SU-DHL-6 (cell line): ENCODE measurements around the gene ACO2.
"Not testable (repeated sequence)": the region's sequence is repeated elsewhere in the genome, so short reads cannot be mapped to it uniquely, and the experiment has no call there.

Experiments
- H2AFZ ChIP-seq: fragments of 200-600 bp; sonication (generic); 2 replicates; pipeline ENCODE4 v1.6.1; 2014; ENCODE audit warnings: low read depth, mild to moderate bottlenecking, moderate library complexity, mixed read lengths, antibody characterized with exemption, low read length; ENCODE audit not compliant: severe bottlenecking
- H3F3A ChIP-seq: fragments of 200-600 bp; shearing (Covaris generic); 2 replicates; pipeline ENCODE4 v1.6.0; 2016; ENCODE audit warnings: antibody characterized with exemption, mild to moderate bottlenecking; ENCODE audit not compliant: insufficient read depth
- H3K27ac ChIP-seq: fragments of 200-600 bp; sonication (generic); 2 replicates; pipeline ENCODE4 v1.5.1; 2016; ENCODE audit warnings: low read depth, mild to moderate bottlenecking, low read length, moderate library complexity, mixed read lengths
- H3K27me3 ChIP-seq: fragments of 200-600 bp; sonication (generic), shearing (Covaris generic); 2 replicates; pipeline ENCODE4 v1.6.0; 2014; ENCODE audit warnings: mild to moderate bottlenecking, low read length
- H3K36me3 ChIP-seq: fragments of 200-600 bp; sonication (generic); 2 replicates; pipeline ENCODE4 v1.6.1; 2014; ENCODE audit warnings: mild to moderate bottlenecking, low read length, mixed read lengths
- H3K4me2 ChIP-seq: fragments of 300-600, 200-600 bp; shearing (Covaris generic), sonication (generic); 2 replicates; pipeline ENCODE4 v1.6.0; 2014; ENCODE audit warnings: low read length, low read depth, mild to moderate bottlenecking; ENCODE audit not compliant: poor library complexity, severe bottlenecking
- H3K4me3 ChIP-seq: fragments of 200-600 bp; sonication (generic); 2 replicates; pipeline ENCODE4 v1.5.1; 2014; ENCODE audit warnings: antibody characterized with exemption, low read length, mild to moderate bottlenecking, mixed read lengths; ENCODE audit not compliant: insufficient read depth, poor library complexity, severe bottlenecking
- H3K79me2 ChIP-seq: fragments of 200-600 bp; sonication (generic); 2 replicates; pipeline ENCODE4 v1.6.1; 2014; ENCODE audit warnings: mild to moderate bottlenecking, low read length, moderate library complexity; ENCODE audit not compliant: insufficient read depth
- H3K9ac ChIP-seq: fragments of 200-600 bp; sonication (generic); 2 replicates; pipeline ENCODE4 v1.7.0; 2014; ENCODE audit warnings: mild to moderate bottlenecking, low read length
- H3K9me2 ChIP-seq: fragments of 200-600 bp; sonication (generic); replicated peaks from 2 replicates; pipeline ENCODE4 v1.6.1; 2014; ENCODE audit warnings: low read length; ENCODE audit not compliant: insufficient read depth
- H3K9me3 ChIP-seq: fragments of 200-600 bp; sonication (generic); 2 replicates; pipeline ENCODE4 v1.6.1; 2014; ENCODE audit warnings: low read length, mixed read lengths; ENCODE audit not compliant: insufficient read depth
- H4K20me1 ChIP-seq: fragments of 200-600 bp; sonication (generic); 2 replicates; pipeline ENCODE4 v1.6.1; 2014; ENCODE audit warnings: low read depth, mild to moderate bottlenecking, antibody characterized with exemption, low read length, moderate library complexity, mixed read lengths
- EZH2phosphoT487 ChIP-seq: fragments of 200-600 bp; sonication (generic), shearing (Covaris generic); conservative IDR thresholded peaks from 2 replicates; pipeline ENCODE4 v1.6.1; 2018; ENCODE audit warnings: mild to moderate bottlenecking, antibody characterized with exemption, low read length, moderate library complexity, mixed read lengths
- TF ChIP-seq, protein P1 (sequence below): fragments of 200-600 bp; sonication (generic); IDR thresholded peaks from one replicate; pipeline ENCODE4 v1.5.1; 2017; ENCODE audit warnings: antibody characterized with exemption, mild to moderate bottlenecking, low read length, moderate library complexity; ENCODE audit not compliant: insufficient read depth, poor library complexity, severe bottlenecking

The ACO2 gene

DNA sequence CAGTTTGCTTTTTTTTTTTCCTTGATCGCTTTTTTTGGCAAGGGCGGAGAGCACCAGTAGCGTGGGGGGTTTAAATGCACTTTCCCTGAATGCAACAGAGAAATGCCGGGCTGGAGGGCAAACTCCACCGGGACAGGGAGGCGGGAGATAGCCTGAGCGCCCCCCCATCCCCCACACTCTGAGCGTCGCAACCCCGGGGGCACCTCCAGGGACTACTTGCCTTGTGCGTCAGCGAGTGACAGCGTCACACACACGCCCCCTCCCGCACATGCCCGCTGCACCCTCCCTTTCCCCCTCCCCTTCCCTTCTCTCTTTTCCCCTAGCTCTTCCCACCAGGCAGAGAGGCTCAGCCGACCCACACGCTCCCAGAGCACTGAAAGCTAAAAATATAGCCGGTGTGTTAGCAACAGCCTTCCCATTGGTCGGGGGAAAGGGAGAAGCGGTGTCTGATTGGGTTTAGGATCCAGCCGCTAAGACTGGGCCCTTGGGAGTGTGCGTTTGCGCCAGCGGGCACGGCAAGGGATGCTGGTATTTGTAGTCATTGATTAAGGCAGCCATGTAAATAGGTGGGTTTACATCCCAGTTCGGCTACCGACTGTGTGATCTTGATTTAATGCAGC is 20.6 kb upstream of the ACO2 start:
- Histone ChIP-seq H3K9me3 (no peaks in the 10 kb centered on the region), H3K27ac (peak overlapping the region; percentile 92), H3K36me3 (no peaks in the 10 kb centered on the region), H3K4me3 (peak overlapping the region; percentile 98), H2AFZ (peak overlapping the region; percentile 38), H3K4me2 (peak overlapping the region; percentile 99), H3K27me3 (no peaks in the 10 kb centered on the region), H3K79me2 (peaks cover 33% of the 10 kb centered on the region), H3K9me2 (no peaks in the 10 kb centered on the region), H3F3A (peaks cover 32% of the 10 kb centered on the region), H4K20me1 (no peaks in the 10 kb centered on the region), H3K9ac (peak overlapping the region; percentile 92)
- no peak for TF ChIP-seq EZH2phosphoT487
- TF ChIP-seq, protein P1, sequence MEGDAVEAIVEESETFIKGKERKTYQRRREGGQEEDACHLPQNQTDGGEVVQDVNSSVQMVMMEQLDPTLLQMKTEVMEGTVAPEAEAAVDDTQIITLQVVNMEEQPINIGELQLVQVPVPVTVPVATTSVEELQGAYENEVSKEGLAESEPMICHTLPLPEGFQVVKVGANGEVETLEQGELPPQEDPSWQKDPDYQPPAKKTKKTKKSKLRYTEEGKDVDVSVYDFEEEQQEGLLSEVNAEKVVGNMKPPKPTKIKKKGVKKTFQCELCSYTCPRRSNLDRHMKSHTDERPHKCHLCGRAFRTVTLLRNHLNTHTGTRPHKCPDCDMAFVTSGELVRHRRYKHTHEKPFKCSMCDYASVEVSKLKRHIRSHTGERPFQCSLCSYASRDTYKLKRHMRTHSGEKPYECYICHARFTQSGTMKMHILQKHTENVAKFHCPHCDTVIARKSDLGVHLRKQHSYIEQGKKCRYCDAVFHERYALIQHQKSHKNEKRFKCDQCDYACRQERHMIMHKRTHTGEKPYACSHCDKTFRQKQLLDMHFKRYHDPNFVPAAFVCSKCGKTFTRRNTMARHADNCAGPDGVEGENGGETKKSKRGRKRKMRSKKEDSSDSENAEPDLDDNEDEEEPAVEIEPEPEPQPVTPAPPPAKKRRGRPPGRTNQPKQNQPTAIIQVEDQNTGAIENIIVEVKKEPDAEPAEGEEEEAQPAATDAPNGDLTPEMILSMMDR, result no peak

GRCh38 chr22:41458161-41458728 is 10.7 kb upstream of the ACO2 start:
- Histone ChIP-seq H4K20me1 (no peaks in the 10 kb centered on the region), H3F3A (peaks cover 4% of the 10 kb centered on the region; the same call in 1 of the 2 replicates), H3K9me3 (no peaks in the 10 kb centered on the region), H3K9ac (no peak overlapping the region), H3K27me3 (no peaks in the 10 kb centered on the region), H3K79me2 (no peaks in the 10 kb centered on the region), H3K4me2 (no peak overlapping the region), H3K9me2 (no peaks in the 10 kb centered on the region), H3K4me3 (no peak overlapping the region), H2AFZ (no peak overlapping the region), H3K27ac (no peak overlapping the region), H3K36me3 (0 out of 2 replicates have a peak, but pooled peaks cover 7% of the 10 kb centered on the region)
- TF ChIP-seq EZH2phosphoT487, result no peak
- TF ChIP-seq, protein P1, result no peak

- H3K9me2 ChIP-seq, result no peaks in the 10 kb centered on the region
- H3K9me3 ChIP-seq, result no peaks in the 10 kb centered on the region
- TF ChIP-seq, protein P1, result no peak
- no peak for TF ChIP-seq EZH2phosphoT487
- H3K79me2 ChIP-seq, result peaks cover 7% of the 10 kb centered on the region; the same call in 1 of the 2 replicates
- H3K9ac ChIP-seq, result no peak overlapping the region
- H3K27ac ChIP-seq, result no peak overlapping the region
- no peak overlapping the region for H2AFZ ChIP-seq
- peaks cover 14% of the 10 kb centered on the region; the same call in 1 of the 2 replicates for H3K36me3 ChIP-seq
- no peaks in the 10 kb centered on the region for H4K20me1 ChIP-seq
- H3K4me3 ChIP-seq, result no peak overlapping the region
- H3K27me3 ChIP-seq, result no peaks in the 10 kb centered on the region
- H3K4me2 ChIP-seq, result no peak overlapping the region
- H3F3A ChIP-seq, result peaks cover 4% of the 10 kb centered on the region; the same call in 1 of the 2 replicates
These were observed 9.5 kb upstream of the ACO2 start for GRCh38 chr22:41459431-41459830.

DNA sequence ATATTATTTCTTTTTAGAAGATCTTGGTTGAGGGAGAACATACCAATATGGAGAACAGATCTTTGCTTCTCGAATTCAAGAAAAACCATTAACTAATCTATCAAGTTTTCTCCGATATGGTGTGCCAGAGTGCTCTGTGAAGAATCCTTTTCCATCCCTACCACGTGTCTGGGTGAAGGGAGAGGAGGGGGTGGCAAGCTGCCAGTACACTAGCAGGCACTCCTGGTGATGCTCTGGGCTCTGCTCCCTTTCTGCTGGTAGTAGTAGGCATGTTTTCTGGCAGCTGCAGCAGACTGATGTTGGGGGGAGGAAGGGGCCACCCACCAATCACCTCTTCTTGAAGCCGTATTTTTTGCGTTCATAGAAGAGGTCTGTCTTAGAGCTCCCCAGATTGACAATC is 8.8 kb upstream of the ACO2 start:
- H3F3A ChIP-seq, H3K79me2 ChIP-seq, H3K27me3 ChIP-seq, H3K4me2 ChIP-seq, H4K20me1 ChIP-seq, H3K9me3 ChIP-seq, H3K9ac ChIP-seq, H3K27ac ChIP-seq, H3K9me2 ChIP-seq, H3K4me3 ChIP-seq, H2AFZ ChIP-seq: not testable (repeated sequence)
- H3K36me3 ChIP-seq, result peaks cover 17% of the 10 kb centered on the region; the same call in 1 of the 2 replicates
